ENCODE results near the gene CPVL. TPM values are rescaled to one million over a fixed set of nuclear protein-coding genes. Genes with fewer than 3 reads are reported as not detected.

CPVL gene
- total and polyA plus RNA-seq, 2 of the 4 experiments (the other 2 are of a cell fraction), result not detected

GRCh38 chr7:29161231-29161630, 14.9 kb upstream of the CPVL start:
- H2BK120ac ChIP-seq (ENCODE audit: low read depth, low read length), result no peak overlapping the region
- H2BK20ac ChIP-seq (ENCODE audit: low read depth, low read length), result no peak overlapping the region
- H3K9me3 ChIP-seq (ENCODE audit: control insufficient read depth, insufficient read depth, low read length), result no peaks in the 10 kb centered on the region
- dilution Hi-C loops (cut with HindIII; ENCODE audit: low sequenced_read_pairs, unreplicated experiment) (no loop called here), intact Hi-C loops (cut with micrococcal nuclease) (no loop called here), in situ Hi-C loops (cut with MboI; ENCODE audit: low sequenced_read_pairs) (no loop called here)
- H2BK15ac ChIP-seq (ENCODE audit: low read depth, low read length), result no peak overlapping the region
- H3K9ac ChIP-seq (ENCODE audit: low read depth, low read length), result no peak overlapping the region
- no peak overlapping the region for H2AK9ac ChIP-seq (replicated peaks; ENCODE audit: low read depth, low read length, poor library complexity)
- no peak overlapping the region for H4K8ac ChIP-seq (ENCODE audit: low read depth in 2 of 2, low read length in 2 of 2)
- no peaks in the 10 kb centered on the region for H3K36me3 ChIP-seq (ENCODE audit: control insufficient read depth, insufficient read depth, low read length)
- 40% methylated on average over 1 of the region's 4 CpGs; no CpG with 5 or more reads in 1 of the 2 experiments for WGBS, 2 experiments (ENCODE audit: extremely low coverage in 2 of 2, insufficient read length in 1 of 2)
- no TSS peak for BruUV-seq (replicated peaks)
- H3K4me2 ChIP-seq (ENCODE audit: low read depth, low read length), result no peak overlapping the region
- POLR2A ChIA-PET (ENCODE audit: unreplicated experiment), result no interaction called here
- no peaks in the 10 kb centered on the region for H3K9me1 ChIP-seq (ENCODE audit: insufficient read depth, low read length)
- no peaks in the 10 kb centered on the region for H3K79me1 ChIP-seq (ENCODE audit: low read depth in 1 of 2, low read length in 2 of 2)
- no peaks in the 10 kb centered on the region for H3K4me1 ChIP-seq (ENCODE audit: control insufficient read depth, insufficient read depth, low read length)
- no peak for TF ChIP-seq USF2 (IDR thresholded peaks at IDR 0.05; ENCODE audit: low read depth, low read length)
- no peak for TF ChIP-seq POLR2A (IDR thresholded peaks at IDR 0.05; ENCODE audit: low read depth, low read length)
- no peak for TF ChIP-seq RAD21 (IDR thresholded peaks at IDR 0.05; ENCODE audit: low read length)
- TF ChIP-seq MAFK (IDR thresholded peaks at IDR 0.05; ENCODE audit: low read depth, low read length), result no peak
- TF ChIP-seq NFE2L2 (IDR thresholded peaks at IDR 0.05; ENCODE audit: low read depth, low read length), result no peak
- TF ChIP-seq BHLHE40 (IDR thresholded peaks at IDR 0.05; ENCODE audit: low read depth, low read length), result no peak
- TF ChIP-seq SMC3 (IDR thresholded peaks at IDR 0.05; ENCODE audit: low read depth, low read length), result no peak
- no peak for TF ChIP-seq CTCF (conservative IDR thresholded peaks at IDR 0.05; ENCODE audit: low read depth, low read length)
- no peak for TF ChIP-seq CEBPB (IDR thresholded peaks at IDR 0.05; ENCODE audit: low read depth, low read length)
- no peak overlapping the region for H3K27ac ChIP-seq (ENCODE audit: insufficient read depth, low read length)
- no peak overlapping the region for H2BK5ac ChIP-seq (ENCODE audit: low read depth, low read length, poor library complexity, severe bottlenecking)
- H2AK5ac ChIP-seq (ENCODE audit: low read depth, low read length), result no peak overlapping the region
- CTCF ChIA-PET, result no interaction called here
- no peaks in the 10 kb centered on the region for H4K20me1 ChIP-seq (ENCODE audit: insufficient read depth, low read length)
- no peak overlapping the region for H2AFZ ChIP-seq (replicated peaks; ENCODE audit: low read length, poor library complexity)
- no peak overlapping the region for H3K4me3 ChIP-seq (ENCODE audit: insufficient read depth, low read depth, low read length)
- H3K27me3 ChIP-seq (ENCODE audit: control insufficient read depth, insufficient read depth, low read length), result no peaks in the 10 kb centered on the region
- no peak overlapping the region for H3K56ac ChIP-seq (ENCODE audit: extremely low read depth, insufficient read depth, low read length)
- no peak overlapping the region for H4K91ac ChIP-seq (ENCODE audit: insufficient read depth, low read depth, low read length)
- no peak overlapping the region for H3K4ac ChIP-seq (ENCODE audit: low read depth, low read length)
- ATAC-seq (ENCODE audit: low read depth) (no peak), DNase-seq (no peak)
- H3K23ac ChIP-seq (ENCODE audit: low read depth, low read length), result no peak overlapping the region
- H3K14ac ChIP-seq (replicated peaks; ENCODE audit: low read depth, low read length), result no peak overlapping the region
- H3K18ac ChIP-seq (ENCODE audit: low read depth, low read length), result no peak overlapping the region
- H4K5ac ChIP-seq (ENCODE audit: low read depth, low read length), result no peak overlapping the region

All from IMR-90 (cell line).